Coronary artery (tissue), 2 donors: ENCODE measurements around the gene FOXF1.

Experiments used
- DNase-seq: peaks from one replicate; pipeline ENCODE4 v3.0.0-alpha.2; 2017; ENCODE audit warnings: low spot score
- H3K27ac ChIP-seq, 2 donors: fragments of 200-600 bp; sonication (generic); one replicate each; pipeline ENCODE4 v1.5.1; 2016 to 2019
- H3K4me3 ChIP-seq: fragments of 200-600 bp; sonication (generic); 2 replicates; pipeline ENCODE4 v1.5.1; 2016; ENCODE audit warnings: mild to moderate bottlenecking, moderate library complexity
- CTCF ChIP-seq: fragments of 200-600 bp; sonication (generic); IDR thresholded peaks from one replicate; pipeline ENCODE4 v1.5.1; 2019; ENCODE audit warnings: antibody characterized with exemption

The FOXF1 gene

GRCh38 chr16:86496262-86496928, 13.9 kb upstream of the FOXF1 start:
- no peak for DNase-seq
- Histone ChIP-seq H3K4me3 (no peak overlapping the region), H3K27ac (no peak overlapping the region)
- no peak for TF ChIP-seq CTCF

DNA sequence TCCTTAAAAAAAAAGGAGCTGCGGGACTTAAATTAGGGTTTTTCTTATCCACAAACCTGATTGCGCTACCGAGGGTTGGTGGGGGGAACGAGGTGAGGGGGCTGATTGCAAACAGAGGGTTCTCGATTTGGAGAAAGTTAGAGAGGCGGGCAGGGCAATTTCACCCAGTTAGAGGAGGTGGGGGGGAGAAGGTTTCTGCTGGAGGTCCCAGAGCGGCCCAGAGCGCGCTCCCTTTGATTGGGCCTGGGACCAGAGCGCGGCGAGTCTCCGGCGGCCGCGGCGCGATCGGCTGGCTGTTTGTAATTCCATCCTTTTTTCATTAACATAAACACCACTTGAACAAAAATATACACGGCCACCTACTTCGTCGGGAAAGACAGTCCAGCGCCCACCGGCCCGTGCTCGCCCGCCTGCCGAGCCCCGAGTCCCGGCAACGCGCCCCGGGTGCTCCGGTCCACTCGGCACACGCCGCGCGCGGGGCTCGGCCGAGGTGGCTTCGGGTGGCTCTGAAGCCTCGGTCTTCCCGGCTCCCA, 13.3 kb upstream of the FOXF1 start:
- TF ChIP-seq CTCF = no peak
- no peak for DNase-seq
- Histone ChIP-seq H3K4me3 (peak overlapping the region; percentile 11), H3K27ac (no peak overlapping the region)

DNA sequence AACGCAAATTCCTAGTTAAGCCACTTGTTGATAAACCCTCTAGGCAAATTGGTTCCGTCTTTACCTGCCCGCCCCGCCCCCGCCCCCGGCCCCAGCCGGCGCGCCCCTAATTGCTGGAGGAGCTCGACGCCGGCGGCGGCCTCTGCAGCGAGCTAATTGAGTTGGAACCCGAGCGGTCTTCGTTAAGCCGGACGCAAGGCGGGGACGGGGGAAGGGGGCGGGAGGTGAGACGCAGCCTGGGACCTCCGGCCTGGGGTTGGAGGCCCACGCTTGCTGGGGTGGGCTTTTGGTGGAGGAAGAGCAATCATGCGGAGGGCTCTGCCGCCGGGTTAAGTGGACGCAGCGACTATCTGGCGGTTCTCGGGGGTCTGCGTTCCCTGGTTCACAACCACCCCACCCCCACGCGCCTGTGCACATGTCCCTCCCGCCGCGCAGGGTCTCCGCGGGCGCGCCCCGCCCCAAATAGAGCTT, 12.7 kb upstream of the FOXF1 start:
- Histone ChIP-seq H3K4me3 (peak overlapping the region; percentile 11), H3K27ac (no peak overlapping the region)
- no peak for TF ChIP-seq CTCF
- DNase-seq = no peak

GRCh38 chr16:86498155-86498670, 12.1 kb upstream of the FOXF1 start:
- TF ChIP-seq CTCF = no peak
- Histone ChIP-seq H3K4me3 (peak overlapping the region; percentile 57), H3K27ac (no peak overlapping the region)
- no peak for DNase-seq

DNA sequence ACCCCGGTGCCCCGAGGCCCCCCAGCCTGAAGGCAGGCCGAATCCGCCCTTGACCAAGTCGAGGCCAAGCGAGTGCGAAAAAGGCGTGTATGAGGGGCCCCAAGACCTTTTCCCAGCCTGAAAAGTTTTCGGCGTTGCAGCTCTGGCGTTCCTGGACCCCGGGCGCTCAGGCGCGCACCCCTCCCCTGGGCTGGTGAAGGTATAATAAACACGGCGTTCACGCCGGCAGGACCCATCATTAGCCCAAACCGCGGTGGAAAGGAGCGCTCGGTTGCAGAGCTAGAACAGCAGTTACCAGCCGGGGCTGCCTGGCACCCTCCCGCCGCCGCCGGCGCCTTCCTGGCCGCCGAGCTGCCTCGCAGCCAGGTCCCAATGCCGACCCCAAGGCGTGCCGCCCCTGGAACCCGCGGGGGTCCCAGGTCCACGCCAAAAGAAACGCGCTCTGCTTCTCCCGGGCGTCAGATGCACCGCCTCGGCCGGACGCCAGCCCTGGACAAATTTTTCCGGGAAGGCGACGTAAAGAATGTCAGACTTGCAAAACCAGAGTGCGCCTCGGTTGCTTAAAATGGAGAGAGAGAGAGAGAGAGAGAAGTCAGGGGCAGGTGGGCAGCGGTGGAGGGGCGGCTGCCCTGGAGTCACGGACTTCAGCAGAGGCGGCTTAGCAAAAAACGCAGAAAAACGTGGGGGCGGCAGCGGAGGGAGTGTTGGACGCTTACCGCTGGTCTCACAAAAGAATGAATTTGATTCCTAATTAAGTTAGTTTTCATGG, 11.5 kb upstream of the FOXF1 start:
- no peak for DNase-seq
- H3K27ac ChIP-seq = no peak overlapping the region
- peak overlapping the region; percentile 57 for H3K4me3 ChIP-seq
- TF ChIP-seq CTCF = no peak

GRCh38 chr16:86499440-86499786, 10.9 kb upstream of the FOXF1 start:
- Histone ChIP-seq H3K4me3 (peak overlapping the region; percentile 57), H3K27ac (no peak overlapping the region)
- no peak for TF ChIP-seq CTCF
- DNase-seq = no peak
